Body of pancreas (tissue), 4 donors: ENCODE results near the gene CCDC85A.

ENCODE experiments used
- CTCF ChIP-seq, 7 experiments: fragments of 450-650 bp in 4 of 7; fragments of 200-600 bp in 3 of 7; sonication (generic) in 3 of 7; IDR thresholded peaks; one replicate each; pipeline ENCODE4 v1.5.1; 2016 to 2019; ENCODE audit warnings: antibody characterized with exemption in 7 of 7
- POLR2A ChIP-seq, 3 donors: fragments of 450-650 bp; IDR thresholded peaks; one replicate each; pipeline ENCODE4 v1.6.1; 2016; ENCODE audit warnings: antibody characterized with exemption in 3 of 3, mild to moderate bottlenecking in 2 of 3

GRCh38 chr2:56167616-56168562, 15.9 kb upstream of the CCDC85A start:
- TF ChIP-seq CTCF (IDR thresholded peaks at IDR 0.05) (no peak), POLR2A (IDR thresholded peaks at IDR 0.05) (no peak)
